GM23248 (cell line): ENCODE results near the gene PUM1.

Source experiments
- EZH2 ChIP-seq: fragments of 200-600 bp; sonication (generic); IDR thresholded peaks from 2 replicates; pipeline ENCODE4 v1.6.1; 2018; ENCODE audit warnings: antibody characterized with exemption, mild to moderate bottlenecking; ENCODE audit not compliant: insufficient read depth, poor library complexity, severe bottlenecking
- EZH2phosphoT487 ChIP-seq: fragments of 200-600 bp; sonication (generic); IDR thresholded peaks from 2 replicates; pipeline ENCODE4 v1.6.1; 2018; ENCODE audit warnings: antibody characterized with exemption, moderate library complexity, mild to moderate bottlenecking, low read depth; ENCODE audit not compliant: insufficient read depth

- TF ChIP-seq EZH2phosphoT487: no peak
- no peak for TF ChIP-seq EZH2
Measured at GRCh38 chr1:31099293-31100032, 33.9 kb upstream of the PUM1 start.
